HL-60 (cell line): ENCODE results near the gene FARP1.

ENCODE experiments used
- DNase-seq, 2 experiments: peaks; one replicate each; pipeline ENCODE4 v3.0.0-alpha.2; 2010 to 2020; ENCODE audit warnings: low read depth in 1 of 2, low spot score in 1 of 2
- H3K27ac ChIP-seq: fragments of 250-450 bp; sonication (Bioruptor Pico); replicated peaks from 2 replicates; pipeline ENCODE4 v1.5.1; 2020; ENCODE audit warnings: mild to moderate bottlenecking, moderate library complexity
- H3K27me3 ChIP-seq: fragments of 250-450 bp; sonication (Bioruptor Pico); 2 replicates; pipeline ENCODE4 v1.5.1; 2021; ENCODE audit warnings: mild to moderate bottlenecking, moderate library complexity; ENCODE audit not compliant: insufficient read depth, poor library complexity, severe bottlenecking
- H3K4me3 ChIP-seq: replicated peaks from 2 replicates; pipeline ENCODE4 v1.5.1; 2011; ENCODE audit warnings: mild to moderate bottlenecking, control low read depth, low read length; ENCODE audit not compliant: insufficient read depth
- GABPA ChIP-seq: IDR thresholded peaks from 2 replicates; pipeline ENCODE4 v1.6.1; 2012; ENCODE audit warnings: low read depth
- POLR2AphosphoS5 ChIP-seq: IDR thresholded peaks from 2 replicates; pipeline ENCODE4 v1.6.1; 2012; ENCODE audit warnings: low read depth
- REST ChIP-seq: IDR thresholded peaks from 2 replicates; pipeline ENCODE4 v1.6.1; 2012; ENCODE audit warnings: low read depth; ENCODE audit not compliant: insufficient replicate concordance
- SPI1 ChIP-seq: IDR thresholded peaks from 2 replicates; pipeline ENCODE4 v1.6.1; 2012; ENCODE audit warnings: low read depth, mild to moderate bottlenecking, borderline replicate concordance
- TF ChIP-seq, protein P1 (sequence below): IDR thresholded peaks from one replicate; pipeline ENCODE4 v1.5.1; 2011; ENCODE audit warnings: low read length, control low read depth, inconsistent platforms; ENCODE audit not compliant: insufficient read depth

The FARP1 gene

DNA sequence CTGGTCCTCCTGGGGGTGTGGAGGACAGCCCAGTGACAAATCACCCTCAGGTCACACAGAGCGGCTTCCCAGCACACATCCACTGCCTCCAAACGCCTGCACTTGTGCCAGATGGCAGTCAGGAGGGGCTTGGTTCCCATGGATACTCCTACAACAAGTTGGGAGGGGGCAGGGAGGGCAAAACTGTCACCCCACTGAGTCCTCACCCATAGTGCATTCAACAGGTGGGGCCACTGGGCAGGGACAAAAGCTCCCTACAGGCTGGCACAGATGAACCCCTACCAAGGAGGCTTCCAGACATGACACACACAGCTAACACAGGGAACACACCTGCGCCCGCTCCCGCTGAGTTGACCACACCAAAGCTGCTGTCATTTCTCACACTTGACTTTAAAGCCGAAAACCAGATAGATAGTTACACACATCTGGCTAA is 313.5 kb downstream of the FARP1 start:
- H3K4me3 ChIP-seq: no peak overlapping the region
- no peak overlapping the region for H3K27ac ChIP-seq
- H3K27me3 ChIP-seq: no peaks in the 10 kb centered on the region
- no peak for DNase-seq
- TF ChIP-seq GABPA (no peak), POLR2AphosphoS5 (no peak), SPI1 (no peak), REST (no peak)
- TF ChIP-seq, protein P1, sequence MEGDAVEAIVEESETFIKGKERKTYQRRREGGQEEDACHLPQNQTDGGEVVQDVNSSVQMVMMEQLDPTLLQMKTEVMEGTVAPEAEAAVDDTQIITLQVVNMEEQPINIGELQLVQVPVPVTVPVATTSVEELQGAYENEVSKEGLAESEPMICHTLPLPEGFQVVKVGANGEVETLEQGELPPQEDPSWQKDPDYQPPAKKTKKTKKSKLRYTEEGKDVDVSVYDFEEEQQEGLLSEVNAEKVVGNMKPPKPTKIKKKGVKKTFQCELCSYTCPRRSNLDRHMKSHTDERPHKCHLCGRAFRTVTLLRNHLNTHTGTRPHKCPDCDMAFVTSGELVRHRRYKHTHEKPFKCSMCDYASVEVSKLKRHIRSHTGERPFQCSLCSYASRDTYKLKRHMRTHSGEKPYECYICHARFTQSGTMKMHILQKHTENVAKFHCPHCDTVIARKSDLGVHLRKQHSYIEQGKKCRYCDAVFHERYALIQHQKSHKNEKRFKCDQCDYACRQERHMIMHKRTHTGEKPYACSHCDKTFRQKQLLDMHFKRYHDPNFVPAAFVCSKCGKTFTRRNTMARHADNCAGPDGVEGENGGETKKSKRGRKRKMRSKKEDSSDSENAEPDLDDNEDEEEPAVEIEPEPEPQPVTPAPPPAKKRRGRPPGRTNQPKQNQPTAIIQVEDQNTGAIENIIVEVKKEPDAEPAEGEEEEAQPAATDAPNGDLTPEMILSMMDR: no peak

DNA sequence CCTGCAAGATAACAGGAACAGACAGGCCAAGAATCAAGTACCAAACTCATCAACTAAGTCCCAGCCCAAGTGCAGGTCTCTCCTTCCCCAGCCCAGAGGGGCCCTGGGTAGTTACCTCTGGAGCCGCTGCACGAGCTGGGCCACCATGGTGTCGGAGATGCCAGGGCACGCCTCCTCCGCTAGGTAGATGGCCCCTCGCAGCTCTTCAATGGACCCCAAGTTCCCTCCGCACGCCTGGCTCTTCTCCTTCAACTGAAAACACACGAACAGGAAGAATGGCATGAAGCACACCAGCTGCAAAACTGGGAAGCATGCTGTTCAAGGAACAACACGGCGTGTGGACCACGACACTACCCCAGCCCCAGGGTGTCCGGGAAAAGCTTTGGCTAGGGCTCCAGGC is 314.2 kb downstream of the FARP1 start:
- no peak for DNase-seq
- TF ChIP-seq SPI1: no peak
- TF ChIP-seq REST: no peak
- TF ChIP-seq GABPA: no peak
- TF ChIP-seq, protein P1: no peak
- TF ChIP-seq POLR2AphosphoS5: no peak
- Histone ChIP-seq H3K27me3 (no peaks in the 10 kb centered on the region), H3K27ac (no peak overlapping the region), H3K4me3 (no peak overlapping the region)

DNA sequence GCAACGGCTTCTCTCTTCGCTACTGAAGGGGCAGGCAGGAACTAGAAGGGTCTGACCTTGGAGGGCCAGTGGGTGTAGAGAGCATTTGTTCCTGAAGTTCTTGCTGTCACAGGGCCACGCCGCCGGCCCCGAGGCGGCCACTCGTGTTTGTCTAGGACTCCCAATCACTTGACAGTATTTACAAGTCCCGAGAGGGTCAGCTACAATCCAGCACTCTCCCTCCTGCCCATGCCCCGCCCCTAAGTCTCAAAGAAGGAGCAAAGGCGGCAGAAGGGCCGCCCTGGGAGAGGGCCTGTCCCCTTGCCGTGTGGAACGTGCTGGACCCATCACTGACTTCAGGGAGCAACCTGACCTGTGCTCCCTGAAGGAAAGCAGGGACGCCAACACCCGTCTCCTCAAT is 315.5 kb downstream of the FARP1 start:
- H3K4me3 ChIP-seq: no peak overlapping the region
- no peak for TF ChIP-seq GABPA
- H3K27ac ChIP-seq: no peak overlapping the region
- DNase-seq: no peak
- H3K27me3 ChIP-seq: no peaks in the 10 kb centered on the region

- H3K27ac ChIP-seq: no peak overlapping the region
- no peak overlapping the region for H3K4me3 ChIP-seq
- no peaks in the 10 kb centered on the region for H3K27me3 ChIP-seq
- no peak for TF ChIP-seq SPI1
- TF ChIP-seq, protein P1: no peak
- TF ChIP-seq POLR2AphosphoS5: no peak
- TF ChIP-seq GABPA: no peak
- TF ChIP-seq REST: no peak
- no peak for DNase-seq
Measured at GRCh38 chr13:98459171-98459681, 316.3 kb downstream of the FARP1 start.
